Activated naive CD4-positive, alpha-beta T cell treated with anti-CD3 and anti-CD28 coated beads, Interleukin-2, amount 10 ng/mL, durations not matched to agents 5 hours and 36 hours (primary cell): ENCODE measurements around the gene CCDC85C. TPM values are rescaled to one million over a fixed set of nuclear protein-coding genes. Genes with fewer than 3 reads are reported as not detected.

Experiments
- total RNA-seq, 2 experiments: library from RNA; stranded (reverse); gene quantifications; one replicate each; pipeline ENCODE4 v1.2.3, GENCODE V29; 2021

The CCDC85C gene
- total RNA-seq = 10 to 100 TPM; 11.7 to 14.3 TPM

GRCh38 chr14:99603471-99604277, at the start of gene CCDC85C:
Gene CCDC85C, minus strand, starts transcription at chr14:99604207. Its CDS starts 248 bp downstream, at chr14:99603959.

GRCh38 chr14:99644723-99645544, 40.9 kb upstream of the CCDC85C start, which contains the start of gene HHIPL1:
Gene HHIPL1, plus strand, starts transcription at chr14:99645129. Its CDS starts 79 bp downstream, at chr14:99645208.

GRCh38 chr14:99480917-99481744, 122.9 kb downstream of the CCDC85C start, which contains the start of gene CCNK:
Gene CCNK, plus strand, starts transcription at chr14:99481409. Its CDS starts 11,269 bp downstream, at chr14:99492678.

GRCh38 chr14:99479906-99480869, 123.8 kb downstream of the CCDC85C start, which contains the start of gene SETD3:
Gene SETD3, minus strand, starts transcription at chr14:99480859. Its CDS starts 15,054 bp downstream, at chr14:99465805.

Other genes with a start within 250 kb of the CCDC85C start
- gene SETD3, start 123.3 kb downstream of the CCDC85C start, total RNA-seq = 10 to 100 TPM; 52.9 to 53.3 TPM
- gene CCNK, start 122.8 kb downstream of the CCDC85C start, total RNA-seq = 10 to 100 TPM; 68.1 to 68.7 TPM
- not detected for gene HHIPL1, start 40.9 kb upstream of the CCDC85C start, total RNA-seq
- under 1 TPM; 0.20 to 0.36 TPM for gene CYP46A1, start 80.1 kb upstream of the CCDC85C start, total RNA-seq
- gene EML1, start 189.2 kb upstream of the CCDC85C start, total RNA-seq = not detected